ENCODE measurements around the gene TTC31. TPM values are rescaled to one million over a fixed set of nuclear protein-coding genes. Genes with fewer than 3 reads are reported as not detected.

Gene TTC31
- total and polyA plus RNA-seq, 4 donors: 9.9 to 26.4 (median 15.8) TPM

GRCh38 chr2:74439373-74439772, 43.5 kb upstream of the TTC31 start:
- peak overlapping the region in 1 of 3 donors; percentile 79 for H3K4me3 ChIP-seq (ENCODE audit: low read depth in 1 of 3, low read length in 3 of 3)
- peak overlapping the region in 1 of 2 donors; percentile 95 for H3K27ac ChIP-seq (ENCODE audit: low read depth in 1 of 2, low read length in 2 of 2)
- H3K4me1 ChIP-seq (ENCODE audit: control insufficient read depth in 4 of 4, insufficient read depth in 4 of 4, low read length in 3 of 4): peaks cover 19 to 54% (median 44%) of the 10 kb centered on the region in 4 donors
- TF ChIP-seq YY1 (IDR thresholded peaks at IDR 0.05) (no peak), HNF4G (IDR thresholded peaks at IDR 0.05) (no peak), MAX (IDR thresholded peaks at IDR 0.05) (no peak), TAF1 (conservative IDR thresholded peaks at IDR 0.05) (no peak), ATF3 (IDR thresholded peaks at IDR 0.05) (no peak), SP1 (IDR thresholded peaks at IDR 0.05) (no peak)
- no peaks in the 10 kb centered on the region for H3K9me3 ChIP-seq (ENCODE audit: control insufficient read depth in 4 of 4, low read length in 3 of 4)
- no peaks in the 10 kb centered on the region for H3K27me3 ChIP-seq (ENCODE audit: control insufficient read depth in 4 of 4, insufficient read depth in 4 of 4, low read length in 3 of 4)
- peaks cover 0 to 8% (median 0%) of the 10 kb centered on the region in 4 donors for H3K36me3 ChIP-seq (ENCODE audit: control insufficient read depth in 4 of 4, insufficient read depth in 3 of 4, low read depth in 1 of 4, low read length in 3 of 4)
- DNase-seq (ENCODE audit: low spot score): no peak
- H3K9ac ChIP-seq (ENCODE audit: low read depth in 1 of 2, low read length in 2 of 2): peak overlapping the region in 1 of 2 donors; percentile 29
- 38% methylated on average over 3 of the region's 3 CpGs for WGBS

- peaks cover 0 to 5% (median 0%) of the 10 kb centered on the region in 4 donors for H3K36me3 ChIP-seq (ENCODE audit: control insufficient read depth in 4 of 4, insufficient read depth in 3 of 4, low read depth in 1 of 4, low read length in 3 of 4)
- H3K27ac ChIP-seq (ENCODE audit: low read depth in 1 of 2, low read length in 2 of 2): peak overlapping the region; percentile 33 to 95
- H3K9me3 ChIP-seq (ENCODE audit: control insufficient read depth in 4 of 4, low read length in 3 of 4): no peaks in the 10 kb centered on the region
- peaks cover 19 to 57% (median 49%) of the 10 kb centered on the region in 4 donors for H3K4me1 ChIP-seq (ENCODE audit: control insufficient read depth in 4 of 4, insufficient read depth in 4 of 4, low read length in 3 of 4)
- DNase-seq (ENCODE audit: low spot score): no peak
- H3K27me3 ChIP-seq (ENCODE audit: control insufficient read depth in 4 of 4, insufficient read depth in 4 of 4, low read length in 3 of 4): no peaks in the 10 kb centered on the region
- peak overlapping the region; percentile 79 to 88 (median 80) for H3K4me3 ChIP-seq (ENCODE audit: low read depth in 1 of 3, low read length in 3 of 3)
- 19% methylated on average over 14 of the region's 14 CpGs for WGBS
- H3K9ac ChIP-seq (ENCODE audit: low read depth in 1 of 2, low read length in 2 of 2): peak overlapping the region in 1 of 2 donors; percentile 29
- no peak for TF ChIP-seq CTCF (IDR thresholded peaks at IDR 0.05; ENCODE audit: low read depth, low read length, missing input control)
- TF ChIP-seq REST (IDR thresholded peaks at IDR 0.05): peak; percentile 3
- no peak for TF ChIP-seq FOXA2 (IDR thresholded peaks at IDR 0.05)
- peak in 1 of 2 donors; percentile 22 for TF ChIP-seq RAD21 (IDR thresholded peaks at IDR 0.05)
- peak; percentile 24 for TF ChIP-seq NR2F2 (IDR thresholded peaks at IDR 0.05)
These were observed 43.0 kb upstream of the TTC31 start for GRCh38 chr2:74439803-74440377.
